Adrenal gland (tissue), 5 donors: Measurements from ENCODE around the gene SEC22C.

Experiments
- CTCF ChIP-seq, 6 experiments: fragments of 450-650 bp in 4 of 6; fragments of 200-600 bp in 2 of 6; sonication (generic) in 1 of 6; IDR thresholded peaks; 1 replicate in 5 of 6; 2 replicates in 1 of 6; pipeline versions ENCODE4 v1.5.1 to v1.8.0; 2016 to 2021; ENCODE audit warnings: antibody characterized with exemption in 6 of 6, mild to moderate bottlenecking in 2 of 6, moderate library complexity in 1 of 6
- POLR2A ChIP-seq, 2 donors: fragments of 450-650 bp; IDR thresholded peaks; one replicate each; pipeline ENCODE4 v1.6.1; 2017; ENCODE audit warnings: antibody characterized with exemption in 2 of 2, mild to moderate bottlenecking in 2 of 2, moderate library complexity in 1 of 2
- donor health status: DM: no; HTN: no; CAD: no.

- no peak for TF ChIP-seq CTCF (IDR thresholded peaks at IDR 0.05)
- no peak for TF ChIP-seq POLR2A (IDR thresholded peaks at IDR 0.05)
These were observed 68.2 kb downstream of the SEC22C start for GRCh38 chr3:42513521-42513920.
